K562 (cell line): Measurements from ENCODE around the gene JUP. TPM values are rescaled to one million over a fixed set of nuclear protein-coding genes. Genes with fewer than 3 reads are reported as not detected.

ENCODE experiments used
- BACH1 ChIP-seq: fragments of 200-800 bp; sonication (Bioruptor generic); IDR thresholded peaks from 2 replicates; pipeline ENCODE4 v1.6.1; 2016; ENCODE audit warnings: missing genetic modification characterization, missing compliant biosample characterization
- CREB3 ChIP-seq: fragments of 450-650 bp; conservative IDR thresholded peaks from 2 replicates; pipeline ENCODE4 v1.6.1; 2016; ENCODE audit warnings: missing genetic modification characterization, low read depth, mild to moderate bottlenecking, missing compliant biosample characterization, moderate library complexity
- CTBP1 ChIP-seq: fragments of 450-650 bp; IDR thresholded peaks from 2 replicates; pipeline ENCODE4 v1.6.1; 2016; ENCODE audit warnings: borderline replicate concordance
- EP400 ChIP-seq: fragments of 450-650 bp; IDR thresholded peaks from 2 replicates; pipeline ENCODE4 v1.6.1; 2017; ENCODE audit warnings: antibody characterized with exemption, mild to moderate bottlenecking, moderate library complexity
- HDAC8 ChIP-seq: fragments of 450-650 bp; IDR thresholded peaks from 2 replicates; pipeline ENCODE4 v1.6.1; 2016; ENCODE audit warnings: mild to moderate bottlenecking, missing genetic modification characterization, moderate library complexity, missing compliant biosample characterization
- IFI16 ChIP-seq: fragments of 250-450 bp; sonication (Bioruptor Pico); IDR thresholded peaks from 2 replicates; pipeline ENCODE4 v2.1.2; 2022; ENCODE audit warnings: mild to moderate bottlenecking, inconsistent platforms
- KDM5B ChIP-seq: fragments of 200-600 bp; sonication (generic); IDR thresholded peaks from 2 replicates; pipeline ENCODE4 v1.6.1; 2012; ENCODE audit warnings: low read depth, mild to moderate bottlenecking, moderate library complexity, low read length, control low read depth, inconsistent platforms; ENCODE audit not compliant: insufficient replicate concordance
- KLF1 ChIP-seq: fragments of 450-650 bp; IDR thresholded peaks from 2 replicates; pipeline ENCODE4 v1.6.1; 2016; ENCODE audit warnings: missing genetic modification characterization, missing compliant biosample characterization
- MCM7 ChIP-seq, 2 experiments: fragments of 450-650 bp; IDR thresholded peaks; 2 replicates each; pipeline ENCODE4 v1.6.1; 2016 to 2018
- MECOM ChIP-seq: fragments of 250-450 bp; sonication (Bioruptor Pico); IDR thresholded peaks from 2 replicates; pipeline ENCODE4 v1.8.0; 2022; ENCODE audit warnings: inconsistent platforms
- MYNN ChIP-seq, 2 experiments: sonication (generic); formaldehyde crosslinking in 1 of 2; IDR thresholded peaks; 2 replicates each; pipeline versions ENCODE4 v1.5.0 to v1.6.1; 2016 to 2020; ENCODE audit warnings: antibody characterized with exemption in 1 of 2, missing genetic modification reagents in 1 of 2
- PHF8 ChIP-seq: fragments of 200-600 bp; sonication (generic); IDR thresholded peaks from 2 replicates; pipeline ENCODE4 v1.6.1; 2012; ENCODE audit warnings: mixed run types, mild to moderate bottlenecking, inconsistent platforms, low read length, moderate library complexity, borderline replicate concordance
- RB1 ChIP-seq: fragments of 450-650 bp; IDR thresholded peaks from 2 replicates; pipeline ENCODE4 v1.6.1; 2017; ENCODE audit warnings: low read depth, mild to moderate bottlenecking
- RBFOX2 ChIP-seq: fragments of 200-400 bp; formaldehyde crosslinking; IDR thresholded peaks from 2 replicates; pipeline ENCODE4 v1.6.1; 2017; ENCODE audit warnings: low read depth, mild to moderate bottlenecking, low read length, moderate library complexity
- RNF219 ChIP-seq: fragments of 250-450 bp; sonication (Bioruptor Pico); IDR thresholded peaks from 2 replicates; pipeline ENCODE4 v1.5.0; 2022; ENCODE audit warnings: mild to moderate bottlenecking
- SIRT6 ChIP-seq: IDR thresholded peaks from one replicate; pipeline ENCODE4 v1.6.1; 2012; ENCODE audit warnings: low read depth, mild to moderate bottlenecking, control low read depth, inconsistent platforms, low read length, moderate library complexity
- SP2 ChIP-seq: IDR thresholded peaks from 2 replicates; pipeline ENCODE4 v1.6.1; 2011; ENCODE audit warnings: mild to moderate bottlenecking, low read depth, low read length, moderate library complexity; ENCODE audit not compliant: poor library complexity, severe bottlenecking; ENCODE audit errors: extremely low read depth
- TAF7 ChIP-seq: fragments of 450-650 bp; IDR thresholded peaks from 2 replicates; pipeline ENCODE4 v1.6.1; 2016; ENCODE audit warnings: missing genetic modification characterization, missing compliant biosample characterization
- TEAD2 ChIP-seq: fragments of 450-650 bp; IDR thresholded peaks from 2 replicates; pipeline ENCODE4 v1.6.1; 2016; ENCODE audit warnings: missing genetic modification characterization, control low read depth, missing compliant biosample characterization
- ZBTB26 ChIP-seq: fragments of 450-650 bp; formaldehyde crosslinking; IDR thresholded peaks from 2 replicates; pipeline ENCODE4 v1.4.0; 2022; ENCODE audit warnings: missing genetic modification characterization
- ZNF445 ChIP-seq: fragments of 250-450 bp; sonication (Bioruptor Pico); IDR thresholded peaks from 2 replicates; pipeline ENCODE4 v1.4.0; 2020; ENCODE audit warnings: low read depth, mild to moderate bottlenecking, moderate library complexity
- ZNF668 ChIP-seq: fragments of 250-450 bp; sonication (Bioruptor Pico); IDR thresholded peaks from 2 replicates; pipeline ENCODE4 v1.8.0; 2022; ENCODE audit warnings: mild to moderate bottlenecking, inconsistent platforms
- ZNF76 ChIP-seq: fragments of 250-450 bp; sonication (Bioruptor Pico); IDR thresholded peaks from 2 replicates; pipeline ENCODE4 v1.4.0; 2020; ENCODE audit warnings: mild to moderate bottlenecking, moderate library complexity, borderline replicate concordance
- ZNF79 ChIP-seq: fragments of 250-450 bp; sonication (Bioruptor Pico); IDR thresholded peaks from 2 replicates; pipeline ENCODE4 v1.4.0; 2020; ENCODE audit warnings: low read depth, mild to moderate bottlenecking, moderate library complexity
- ZSCAN29 ChIP-seq: fragments of 450-650 bp; IDR thresholded peaks from 2 replicates; pipeline ENCODE4 v1.6.1; 2017
- polyA plus RNA-seq, 8 experiments: library from polyadenylated mRNA; depleted of rRNA in 4 of 8; stranded (reverse) in 5 of 8; unstranded in 3 of 8; fragments of >200 nt; fragmentation: Nextera tagmentation in 2 of 8; fragmentation: Illumina TruSeq in 1 of 8; extraction: Ambion mirVana in 2 of 8; extraction: Trizol in 1 of 8; gene quantifications; 2 replicates each; pipeline versions ENCODE4 v1.2.1 to v1.2.3, GENCODE V29; 2011 to 2014; ENCODE audit warnings: inconsistent platforms in 1 of 8, missing spikeins in 1 of 8
- total RNA-seq, 7 experiments: library from RNA; depleted of rRNA in 6 of 7; stranded (reverse); fragments of >200 nt in 6 of 7; fragmentation: Illumina TruSeq in 2 of 7; extraction: Trizol in 2 of 7; gene quantifications; 2 replicates each; pipeline versions ENCODE4 v1.2.1 to v1.2.3, GENCODE V29; 2011 to 2021; ENCODE audit warnings: low replicate concordance in 1 of 7

The JUP gene
- total and polyA plus RNA-seq, 9 of the 15 experiments (the other 6 are each of a cell fraction or from before 2014, with no cell fraction given): 6.4 to 177 (median 31.2) TPM

GRCh38 chr17:41738077-41738800 is 48.3 kb downstream of the JUP start (continued):
- TF ChIP-seq RBFOX2 (peak; percentile 25; the same call in 1 of the 2 replicates), HDAC8 (tag) (peak; percentile 88), ZSCAN29 (no peak), PHF8 (peak; percentile 17; the same call in 1 of the 2 replicates), SP2 (no peak), RNF219 (CRISPR knock-in tag) (no peak), TAF7 (tag) (0 out of 2 replicates have a peak, but pooled peaks have one; percentile 32), EP400 (peak; percentile 85), ZBTB26 (CRISPR knock-in tag) (peak; percentile 6; the same call in 1 of the 2 replicates), ZNF445 (CRISPR knock-in tag) (no peak), ZNF79 (CRISPR knock-in tag) (peak; percentile 38; the same call in 1 of the 2 replicates), ZNF76 (CRISPR knock-in tag) (0 out of 2 replicates have a peak, but pooled peaks have one; percentile 79), KLF1 (tag) (peak; percentile 80; the same call in 1 of the 2 replicates), RB1 (peak; percentile 60; the same call in 1 of the 2 replicates), CTBP1 (peak; percentile 75; the same call in 1 of the 2 replicates), IFI16 (CRISPR knock-in tag) (0 out of 2 replicates have a peak, but pooled peaks have one; percentile 11), ZNF668 (peak; percentile 41; the same call in 1 of the 2 replicates), KDM5B (no peak), CREB3 (tag) (peak; percentile 85), TEAD2 (tag) (peak; percentile 82), MYNN (IDR thresholded peaks at IDR 0.05) (peak; percentile 57; the same call in 1 of the 2 replicates), MYNN (CRISPR knock-in tag; IDR thresholded peaks at IDR 0.05) (no peak), BACH1 (tag) (peak; percentile 46; the same call in 1 of the 2 replicates), SIRT6 (no peak), MCM7 (IDR thresholded peaks at IDR 0.05) (no peak), MECOM (CRISPR knock-in tag) (peak; percentile 54; the same call in 1 of the 2 replicates)
